Gastroesophageal sphincter (tissue), 4 donors: Measurements from ENCODE around the gene ZNF547. TPM values are rescaled to one million over a fixed set of nuclear protein-coding genes. Genes with fewer than 3 reads are reported as not detected.

Experiments
- ATAC-seq: fragments of 150-250 bp; one replicate; pipeline ENCODE4 v1.9.1; 2016; ENCODE audit warnings: mild to moderate bottlenecking, moderate library complexity
- H3K27ac ChIP-seq, 4 donors: fragments of 200-600 bp; sonication (generic) in 3 of 4; 1 replicate in 3 of 4; 2 replicates in 1 of 4; pipeline ENCODE4 v1.5.1; 2016 to 2019
- H3K27me3 ChIP-seq: fragments of 200-600 bp; sonication (generic); one replicate; pipeline ENCODE4 v1.5.1; 2019
- H3K36me3 ChIP-seq, 2 donors: fragments of 200-600 bp; sonication (generic); one replicate each; pipeline ENCODE4 v1.5.1; 2019; ENCODE audit warnings: control low read depth in 1 of 2
- H3K4me1 ChIP-seq, 3 donors: fragments of 200-600 bp; sonication (generic); 1 replicate in 2 of 3; 2 replicates in 1 of 3; pipeline ENCODE4 v1.5.1; 2016 to 2019; ENCODE audit warnings: control low read depth in 2 of 3
- H3K4me3 ChIP-seq, 2 donors: fragments of 200-600 bp; sonication (generic); one replicate each; pipeline ENCODE4 v1.5.1; 2019; ENCODE audit warnings: mild to moderate bottlenecking in 1 of 2, moderate library complexity in 1 of 2
- H3K9me3 ChIP-seq, 3 donors: fragments of 200-600 bp; sonication (generic); one replicate each; pipeline ENCODE4 v1.5.1; 2017 to 2019; ENCODE audit warnings: control low read depth in 2 of 3
- CTCF ChIP-seq, 4 experiments: fragments of 200-600 bp in 2 of 4; fragments of 450-650 bp in 2 of 4; sonication (generic) in 1 of 4; IDR thresholded peaks; one replicate each; pipeline ENCODE4 v1.5.1; 2017 to 2019; ENCODE audit warnings: antibody characterized with exemption in 4 of 4, mild to moderate bottlenecking in 2 of 4, moderate library complexity in 2 of 4
- EP300 ChIP-seq: sonication (generic); formaldehyde crosslinking; IDR thresholded peaks from one replicate; pipeline ENCODE4 v1.6.1; 2017; ENCODE audit warnings: antibody characterized with exemption, mild to moderate bottlenecking
- POLR2A ChIP-seq, 2 donors: fragments of 450-650 bp; IDR thresholded peaks; one replicate each; pipeline ENCODE4 v1.6.1; 2017; ENCODE audit warnings: antibody characterized with exemption in 2 of 2, mild to moderate bottlenecking in 2 of 2, moderate library complexity in 1 of 2
- POLR2AphosphoS5 ChIP-seq: sonication (generic); formaldehyde crosslinking; IDR thresholded peaks from one replicate; pipeline ENCODE4 v1.6.1; 2017; ENCODE audit warnings: antibody characterized with exemption
- WGBS, 2 donors: methylation state at CpG; one replicate each; pipeline ENCODE4 v1.1.5; 2018; ENCODE audit warnings: low coverage in 1 of 2; 5-methylcytosine and 5-hydroxymethylcytosine counted together
- total RNA-seq, 4 donors: library from RNA; depleted of rRNA; stranded (reverse); fragments of >200 nt; gene quantifications; one replicate each; pipeline ENCODE4 v1.1.0, GENCODE V29; 2016

ZNF547 gene
- total RNA-seq, 4 donors from 2014 or later: 1.0 to 4.8 (median 2.0) TPM

- ATAC-seq: peak; percentile 100
- WGBS, 2 donors: 0% methylated on average over 4 of the region's 57 CpGs
- peaks cover 0 to 39% (median 0%) of the 10 kb centered on the region in 3 donors for H3K9me3 ChIP-seq
- no peaks in the 10 kb centered on the region for H3K27me3 ChIP-seq
- peaks cover 0 to 37% of the 10 kb centered on the region in 2 donors for H3K36me3 ChIP-seq
- H3K4me1 ChIP-seq: peaks cover 0 to 34% (median 9%) of the 10 kb centered on the region in 3 donors
- peak in 1 of 4 experiments; percentile 7 for TF ChIP-seq CTCF (IDR thresholded peaks at IDR 0.05)
- TF ChIP-seq POLR2AphosphoS5: peak; percentile 78
- no peak for TF ChIP-seq EP300
- TF ChIP-seq POLR2A (IDR thresholded peaks at IDR 0.05): peak in 1 of 2 donors; percentile 15
- H3K27ac ChIP-seq: peak within 1 kb of the TSS; percentile 39 to 89 (median 86)
- H3K4me3 ChIP-seq: peak within 1 kb of the TSS; percentile 60 to 93
These were observed 12.2 kb upstream of the ZNF547 start, which contains the start of gene ZNF304 for GRCh38 chr19:57350877-57351805. Gene ZNF304 (plus strand): TSS chr19:57351271. CDS start chr19:57351665, 394 bp downstream.

- 18% methylated on average over 7 of the region's 7 CpGs; no CpG with 5 or more reads in 1 of the 2 donors for WGBS, 2 donors
These were observed 11.5 kb upstream of the ZNF547 start for GRCh38 chr19:57351867-57352266.

GRCh38 chr19:57355916-57356315, 7.4 kb upstream of the ZNF547 start:
- peaks cover 7 to 77% of the 10 kb centered on the region in 2 donors for H3K36me3 ChIP-seq
- H3K9me3 ChIP-seq: peaks cover 0 to 85% (median 0%) of the 10 kb centered on the region in 3 donors
- 83 to 88% methylated on average over 1 to 3 of the region's 4 CpGs for WGBS, 2 donors
- no peak overlapping the region for H3K4me3 ChIP-seq
- peaks cover 0 to 28% (median 9%) of the 10 kb centered on the region in 3 donors for H3K4me1 ChIP-seq
- H3K27ac ChIP-seq: no peak overlapping the region
- no peak for ATAC-seq
- no peak for TF ChIP-seq POLR2AphosphoS5
- H3K27me3 ChIP-seq: no peaks in the 10 kb centered on the region

More at GRCh38 chr19:57351867-57352266, 11.5 kb upstream of the ZNF547 start:
- Histone ChIP-seq H3K27ac (peak overlapping the region in 3 of 4 donors; percentile 85 to 89 (median 87)), H3K9me3 (peaks cover 0 to 46% (median 0%) of the 10 kb centered on the region in 3 donors), H3K27me3 (no peaks in the 10 kb centered on the region), H3K4me3 (peak overlapping the region; percentile 60 to 93), H3K36me3 (peaks cover 5 to 44% of the 10 kb centered on the region in 2 donors), H3K4me1 (peaks cover 0 to 34% (median 9%) of the 10 kb centered on the region in 3 donors)
- no peak for ATAC-seq
- TF ChIP-seq CTCF (IDR thresholded peaks at IDR 0.05): no peak
- no peak for TF ChIP-seq POLR2A (IDR thresholded peaks at IDR 0.05)
- TF ChIP-seq EP300: no peak
- TF ChIP-seq POLR2AphosphoS5: no peak

- Histone ChIP-seq H3K4me1 (peaks cover 0 to 23% (median 1%) of the 10 kb centered on the region in 3 donors), H3K36me3 (peaks cover 7 to 77% of the 10 kb centered on the region in 2 donors), H3K27ac (no peak overlapping the region), H3K4me3 (no peak overlapping the region), H3K27me3 (no peaks in the 10 kb centered on the region), H3K9me3 (peaks cover 0 to 87% (median 0%) of the 10 kb centered on the region in 3 donors)
- WGBS, 2 donors: 91 to 92% methylated on average over 4 to 5 of the region's 5 CpGs
- no peak for ATAC-seq
- TF ChIP-seq EP300 (no peak), CTCF (IDR thresholded peaks at IDR 0.05) (no peak), POLR2AphosphoS5 (no peak), POLR2A (IDR thresholded peaks at IDR 0.05) (no peak)
These were observed 5.9 kb upstream of the ZNF547 start for GRCh38 chr19:57357406-57357805.

GRCh38 chr19:57359300-57359699, 4.1 kb upstream of the ZNF547 start:
- no peak for ATAC-seq
- H3K9me3 ChIP-seq: peaks cover 0 to 73% (median 0%) of the 10 kb centered on the region in 3 donors
- H3K36me3 ChIP-seq: peaks cover 7 to 59% of the 10 kb centered on the region in 2 donors

More at GRCh38 chr19:57359300-57359699, 4.1 kb upstream of the ZNF547 start:
- Histone ChIP-seq H3K27ac (no peak overlapping the region), H3K4me1 (peaks cover 0 to 15% (median 4%) of the 10 kb centered on the region in 3 donors), H3K4me3 (no peak overlapping the region), H3K27me3 (no peaks in the 10 kb centered on the region)
- TF ChIP-seq POLR2A (IDR thresholded peaks at IDR 0.05) (no peak), POLR2AphosphoS5 (no peak)
